ENCODE measurements around the gene NSMCE4A.
"Not testable (repeated sequence)": the region's sequence is repeated elsewhere in the genome, so short reads cannot be mapped to it uniquely, and the experiment has no call there.

NSMCE4A gene

DNA sequence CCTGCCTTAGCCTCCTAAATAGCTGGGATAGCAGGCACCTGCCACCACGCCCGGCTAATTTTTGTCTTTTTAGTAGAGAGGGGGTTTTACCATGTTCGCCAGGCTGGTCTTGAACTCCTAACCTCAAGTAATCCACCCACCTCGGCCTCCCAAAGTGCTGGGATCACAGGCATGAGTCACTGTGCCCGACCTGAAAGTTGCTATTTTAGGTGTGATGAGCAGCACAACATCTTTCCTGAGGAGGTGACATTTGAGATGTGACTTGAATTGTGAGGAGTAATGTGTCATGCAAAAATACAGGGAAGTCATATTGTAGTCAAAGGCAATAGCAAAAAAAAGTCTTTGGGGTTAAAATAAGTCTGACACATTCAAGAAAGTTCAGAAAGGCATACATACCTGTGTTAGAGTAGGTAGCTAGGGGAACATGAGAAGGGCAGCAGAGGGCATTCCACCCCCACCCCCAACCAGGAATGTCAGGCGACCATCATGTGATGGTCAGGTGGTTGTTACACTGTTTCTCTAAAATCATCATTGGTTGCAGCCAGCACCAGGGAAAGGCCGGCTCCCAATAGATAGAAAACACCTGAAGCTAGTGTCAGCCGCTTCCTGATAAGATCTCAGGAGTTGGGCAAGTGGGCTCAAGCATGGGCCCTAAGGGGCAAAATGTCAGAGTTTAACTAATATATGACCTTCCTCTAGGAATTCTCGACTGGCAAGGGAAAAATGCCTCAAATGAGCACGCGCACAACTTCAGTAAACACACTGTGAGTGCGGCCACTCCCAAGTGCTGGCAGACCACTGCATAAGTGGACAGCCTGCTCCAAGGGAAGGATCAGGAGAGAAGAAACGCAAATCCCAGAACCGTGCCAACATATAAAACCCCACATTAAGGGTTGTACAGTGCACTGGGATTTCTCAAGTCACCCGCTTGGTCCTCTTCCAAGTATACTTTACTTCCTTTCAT lies 13.6 kb upstream of the NSMCE4A start, which contains the start of gene TACC2:
Gene TACC2 (plus strand): TSS at position 803 of the 964 bp plus-strand sequence. CDS start 32,819 bp downstream, outside the sequence.
- no peak for DNase-seq (ENCODE audit: low read depth in 2 of 2)

GRCh38 chr10:121984463-121984862 lies 9.4 kb upstream of the NSMCE4A start:
- DNase-seq (ENCODE audit: low read depth in 2 of 2): no peak

DNA sequence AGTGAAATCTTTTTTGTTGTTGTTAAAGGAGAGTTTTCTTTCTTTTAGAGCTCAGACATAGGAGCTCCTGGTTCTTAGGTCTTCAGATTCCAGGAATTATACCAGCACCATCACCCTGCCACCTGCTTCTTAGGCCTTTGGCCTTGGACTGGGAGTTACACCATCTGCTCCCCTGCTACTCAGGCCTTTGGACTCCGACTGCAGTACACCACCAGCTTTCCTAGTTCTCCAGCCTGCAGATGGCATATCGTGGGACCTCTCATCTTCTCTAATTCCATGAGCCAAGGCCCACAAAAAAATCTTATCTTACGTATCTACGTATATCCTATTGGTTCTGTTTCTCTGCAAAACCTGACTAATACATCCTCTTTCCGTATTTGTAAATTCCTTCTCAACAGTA lies 8.8 kb upstream of the NSMCE4A start:
- no peak for DNase-seq (ENCODE audit: low read depth in 2 of 2)

DNA sequence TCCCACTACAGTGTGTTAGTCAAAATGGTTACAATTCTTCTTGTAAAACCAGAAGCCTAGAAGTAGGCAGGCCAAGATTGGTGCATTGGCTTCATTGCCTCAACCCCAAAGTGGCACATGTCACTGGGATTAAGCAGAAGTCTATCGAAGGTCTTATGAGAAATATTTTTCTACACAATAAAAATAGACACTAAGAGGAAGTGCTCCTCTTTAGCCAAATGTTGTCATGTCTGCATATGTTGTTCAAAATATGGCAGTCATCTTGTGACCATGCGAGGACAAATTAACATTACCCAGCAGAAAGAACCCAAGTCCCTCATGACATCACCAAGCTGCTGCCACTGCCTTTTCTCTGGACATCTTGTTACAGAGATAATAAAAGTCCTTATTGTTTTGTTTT lies 6.3 kb upstream of the NSMCE4A start:
- no peak for DNase-seq (ENCODE audit: low read depth in 2 of 2)

DNA sequence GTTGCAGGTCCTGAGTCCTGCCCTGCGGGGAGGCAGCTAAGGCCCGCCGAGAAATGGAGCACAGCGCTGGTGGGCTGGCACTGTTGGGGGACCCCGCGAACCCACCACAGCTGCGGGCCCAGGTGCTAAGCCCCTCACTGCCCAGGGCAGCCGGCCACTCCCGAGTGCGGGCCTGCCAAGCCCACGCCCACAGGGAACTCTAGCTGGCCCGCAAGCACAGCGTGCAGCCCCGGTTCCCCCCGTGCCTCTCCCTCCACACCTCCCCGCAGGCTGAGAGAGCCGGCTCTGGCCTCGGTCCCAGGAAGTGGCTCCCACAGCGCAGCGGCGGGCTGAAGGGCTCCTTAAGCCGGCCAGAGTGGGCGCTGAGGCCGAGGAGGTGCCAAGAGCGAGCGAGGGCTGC lies 3.5 kb upstream of the NSMCE4A start:
- DNase-seq (ENCODE audit: low read depth in 2 of 2): no peak

- DNase-seq (ENCODE audit: low read depth in 2 of 2): no peak
Measured at GRCh38 chr10:121976607-121977006, 1.6 kb upstream of the NSMCE4A start.

DNA sequence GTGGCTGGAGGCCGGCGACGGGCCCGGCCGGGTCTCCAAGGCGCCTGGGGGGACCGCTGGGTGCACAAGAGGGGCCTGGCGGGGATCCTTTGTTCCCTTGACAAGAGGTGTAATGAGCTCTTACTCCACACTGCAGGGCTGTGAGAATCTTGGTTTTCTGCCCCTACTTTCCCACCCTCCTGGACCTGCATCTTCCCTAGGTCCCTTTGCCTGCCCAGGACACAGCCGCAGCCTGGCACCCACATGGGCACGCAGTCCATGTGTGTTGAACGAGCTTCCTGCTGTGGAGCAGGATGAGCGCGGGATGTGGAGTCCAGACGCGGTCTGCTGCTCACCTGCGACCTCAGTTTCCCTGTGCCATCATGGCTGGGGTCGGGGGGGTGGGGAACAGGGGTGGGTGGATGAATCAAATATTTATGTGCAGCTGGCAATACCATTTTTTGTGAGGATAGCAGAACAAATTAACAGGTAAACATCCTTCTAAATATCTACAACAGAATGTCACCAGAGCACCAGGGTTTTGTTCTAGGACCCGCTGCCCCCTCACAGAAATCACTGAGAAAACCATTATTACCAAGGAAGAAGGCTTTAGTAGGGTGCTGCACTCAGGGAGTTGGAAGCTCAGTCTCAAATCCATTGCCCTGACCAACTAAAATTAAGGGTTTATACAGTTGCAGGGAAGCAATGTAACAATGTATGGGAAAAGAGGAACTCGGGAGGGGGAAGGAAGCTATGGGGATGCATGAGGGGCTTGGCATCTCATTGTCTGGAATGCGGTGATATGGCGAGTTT lies 474 bp upstream of the NSMCE4A start:
- DNase-seq (ENCODE audit: low read depth in 2 of 2): no peak

DNA sequence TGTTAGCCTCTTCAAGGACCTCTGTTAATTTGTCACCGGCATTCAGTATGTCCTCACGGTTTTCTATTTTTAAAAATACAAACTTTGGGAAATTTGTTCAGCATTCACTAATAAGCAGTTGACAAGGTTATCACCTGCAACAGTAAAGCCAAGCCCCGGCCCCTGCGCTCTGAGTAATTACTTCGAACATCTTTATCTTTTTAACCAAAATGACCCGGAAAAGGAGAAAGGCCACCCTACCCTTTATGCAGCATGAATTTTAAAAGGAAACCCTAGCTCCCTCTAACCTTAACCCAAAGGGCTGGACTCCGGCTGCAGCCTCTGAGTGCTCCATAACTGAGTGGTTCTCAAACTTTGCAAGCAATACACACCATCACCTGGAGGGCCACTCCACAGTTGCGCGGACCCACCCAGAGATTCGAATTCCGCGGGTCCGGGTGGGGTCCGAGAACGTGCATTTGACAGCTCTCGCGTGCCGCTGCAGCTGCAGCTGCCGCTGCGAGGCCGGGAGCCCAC lies 940 bp downstream of the NSMCE4A start:
- DNase-seq (ENCODE audit: low read depth in 2 of 2): no peak

- not testable (repeated sequence) for DNase-seq (ENCODE audit: low read depth in 2 of 2)
Measured at GRCh38 chr10:121969086-121969485, 5.9 kb downstream of the NSMCE4A start.

DNA sequence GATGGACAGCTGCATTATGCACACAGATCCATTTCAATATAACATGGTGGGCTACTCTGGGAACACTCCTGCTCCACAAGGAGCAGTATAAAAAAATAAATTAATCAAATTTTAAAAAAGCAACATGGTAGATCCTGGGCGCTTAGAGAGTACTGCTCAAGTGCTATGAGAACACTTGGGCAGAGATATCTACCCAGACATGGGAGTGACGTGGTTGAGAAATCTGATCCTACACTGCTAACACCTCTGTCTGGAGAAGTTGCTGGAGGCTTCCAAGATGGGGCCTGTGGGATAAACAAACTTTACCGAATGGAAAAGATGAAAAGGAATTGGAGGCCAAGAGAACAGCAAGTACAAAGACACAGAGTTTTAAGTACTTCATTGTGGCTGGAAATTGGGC lies 9.0 kb downstream of the NSMCE4A start:
- DNase-seq (ENCODE audit: low read depth in 2 of 2): no peak

- DNase-seq (ENCODE audit: low read depth in 2 of 2): no peak
Measured at GRCh38 chr10:121961456-121961855, 13.6 kb downstream of the NSMCE4A start.

GRCh38 chr10:121959671-121960070 lies 15.3 kb downstream of the NSMCE4A start:
- DNase-seq (ENCODE audit: low read depth in 2 of 2): no peak

DNA sequence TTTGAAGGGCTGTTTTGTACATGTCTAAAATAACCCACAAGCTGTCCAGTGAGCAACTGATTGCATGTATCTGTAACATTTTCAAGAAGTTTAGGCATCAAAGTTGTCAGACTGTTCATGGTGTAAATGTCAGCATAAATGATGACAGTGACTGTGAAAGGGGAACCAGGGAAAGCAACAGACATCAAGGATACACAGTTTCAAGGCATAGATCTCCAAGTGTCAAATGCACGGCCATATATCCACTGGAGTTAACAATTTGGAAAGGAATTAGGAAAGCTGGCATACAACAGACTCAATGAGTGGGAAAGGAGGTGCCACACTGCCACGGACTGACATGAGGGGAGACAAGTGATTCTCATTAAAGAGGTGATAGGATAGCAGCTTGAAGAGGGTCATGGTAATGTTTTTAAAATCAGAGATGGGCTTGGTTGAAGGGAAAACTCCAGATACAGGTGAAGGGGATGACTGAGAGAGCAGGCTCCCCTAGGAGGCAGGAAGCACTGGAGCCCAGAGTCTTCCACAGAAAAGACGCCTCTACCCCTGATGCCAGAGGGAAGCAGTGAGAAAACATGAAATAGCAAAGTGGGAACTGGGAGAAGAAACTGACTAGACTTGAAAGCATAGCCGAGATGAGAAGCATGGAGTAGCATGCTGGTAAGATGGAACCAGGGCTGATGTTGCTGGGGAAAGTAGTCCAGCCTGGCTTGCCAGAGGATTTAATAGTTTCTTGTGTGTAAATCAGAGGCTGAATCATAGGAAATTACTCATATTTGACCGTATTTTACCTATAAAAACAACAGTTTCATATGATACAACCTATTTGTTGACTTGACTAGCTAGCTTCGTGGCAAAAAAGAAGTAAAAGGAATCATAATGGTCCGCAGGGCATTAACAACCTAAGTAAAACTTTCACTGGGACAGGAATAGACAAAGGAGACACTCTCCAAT lies 18.6 kb downstream of the NSMCE4A start:
- DNase-seq (ENCODE audit: low read depth in 2 of 2): no peak

- DNase-seq (ENCODE audit: low read depth in 2 of 2): no peak
Measured at GRCh38 chr10:121952226-121952625, 22.8 kb downstream of the NSMCE4A start.

- DNase-seq (ENCODE audit: low read depth in 2 of 2): no peak
Measured at GRCh38 chr10:121949451-121949850, 25.6 kb downstream of the NSMCE4A start.

DNA sequence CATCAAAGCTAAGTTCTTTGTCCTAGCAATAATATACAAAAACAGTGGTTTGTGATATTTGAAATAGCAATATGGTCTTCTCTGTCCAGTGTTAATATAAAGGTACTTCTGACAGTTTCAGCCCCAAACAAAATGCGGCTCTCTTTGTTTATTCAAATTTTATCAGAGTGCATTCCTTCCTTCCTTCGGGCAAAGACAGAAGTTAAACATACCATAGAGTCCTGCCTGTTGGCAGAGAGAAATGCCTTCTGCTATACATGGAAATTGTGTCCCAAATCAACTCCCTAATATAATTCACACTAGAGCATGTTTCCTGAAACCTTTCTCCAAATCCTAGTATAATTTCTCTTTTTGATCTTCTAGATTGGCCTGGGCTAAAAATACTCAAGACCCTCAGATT lies 26.0 kb downstream of the NSMCE4A start:
- DNase-seq (ENCODE audit: low read depth in 2 of 2): no peak

DNA sequence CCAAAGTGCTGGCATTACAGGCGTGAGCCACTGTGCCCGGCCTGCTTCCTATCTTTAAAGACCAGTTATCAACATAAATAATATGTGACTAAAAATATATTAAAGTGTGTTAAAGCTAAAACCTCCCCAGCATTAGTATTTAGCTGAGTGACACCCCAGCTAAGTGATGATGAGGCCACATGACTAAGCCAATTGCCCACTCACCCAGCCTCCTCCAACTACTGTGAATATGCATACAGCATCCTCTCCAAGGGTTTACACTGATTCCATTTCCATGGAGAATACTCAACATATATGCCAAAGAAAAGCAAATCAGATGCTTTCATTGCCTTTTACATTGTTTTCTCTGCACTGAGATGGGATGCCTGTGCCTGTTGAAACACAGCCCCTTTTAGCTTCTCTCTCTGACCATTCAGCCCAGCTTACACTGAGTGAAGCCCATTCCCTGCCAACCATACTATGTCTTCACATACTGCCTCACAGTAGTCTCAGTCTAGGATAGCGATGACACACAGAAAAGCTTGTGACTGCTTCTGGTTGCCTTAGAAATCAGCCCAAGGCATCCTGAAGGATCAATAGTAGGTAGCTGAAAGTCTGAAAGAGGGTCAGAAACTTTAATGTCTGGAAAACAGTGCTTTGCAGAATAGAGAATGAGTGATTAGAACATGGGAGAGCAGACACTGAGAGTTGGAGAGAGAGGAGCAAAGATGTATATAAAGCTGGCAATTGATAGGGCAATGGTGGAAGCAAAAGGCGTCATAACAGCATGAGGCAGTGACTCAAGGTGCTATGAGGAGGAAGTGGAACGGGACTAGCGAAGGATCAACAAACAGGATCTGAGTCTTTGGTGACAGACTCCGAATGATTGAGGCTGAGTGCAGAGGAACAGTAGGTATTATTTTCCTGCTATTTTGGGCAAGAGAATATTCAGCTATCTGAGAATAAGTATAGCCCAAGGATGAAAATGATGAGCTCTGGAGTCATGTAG lies 27.4 kb downstream of the NSMCE4A start:
- DNase-seq (ENCODE audit: low read depth in 2 of 2): no peak

DNA sequence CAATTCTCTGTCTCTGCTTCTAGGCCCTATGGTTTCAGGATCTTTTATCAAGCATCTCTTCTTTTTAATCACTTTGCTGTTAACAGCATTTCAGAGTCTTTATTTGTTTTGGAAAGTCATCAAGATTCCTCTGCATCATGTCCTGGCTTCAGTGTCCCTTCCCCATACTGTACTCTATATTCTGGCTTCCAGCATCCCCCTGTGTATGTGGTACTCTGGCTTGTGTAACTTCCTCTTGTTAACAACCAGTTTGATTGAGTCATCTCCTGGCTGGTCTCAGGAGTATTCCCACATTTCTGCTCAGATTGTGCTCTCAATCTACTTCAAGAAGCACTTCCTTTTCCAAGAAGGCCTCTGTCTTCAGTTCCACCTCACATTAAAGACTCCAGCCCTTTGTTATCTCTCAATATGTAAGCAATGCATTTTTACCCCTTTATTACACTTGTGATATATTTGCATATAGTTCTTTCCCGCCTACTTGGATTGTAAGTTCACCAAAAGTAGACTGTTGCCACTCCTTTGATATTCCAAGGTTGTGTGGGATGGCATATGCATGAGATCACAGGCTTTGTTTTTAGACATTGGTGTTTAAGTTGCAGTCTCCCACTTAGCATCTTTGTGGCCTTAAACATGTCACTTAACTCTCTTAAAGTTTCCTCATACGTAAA lies 32.1 kb downstream of the NSMCE4A start:
- DNase-seq (ENCODE audit: low read depth in 2 of 2): peak; percentile 92

DNA sequence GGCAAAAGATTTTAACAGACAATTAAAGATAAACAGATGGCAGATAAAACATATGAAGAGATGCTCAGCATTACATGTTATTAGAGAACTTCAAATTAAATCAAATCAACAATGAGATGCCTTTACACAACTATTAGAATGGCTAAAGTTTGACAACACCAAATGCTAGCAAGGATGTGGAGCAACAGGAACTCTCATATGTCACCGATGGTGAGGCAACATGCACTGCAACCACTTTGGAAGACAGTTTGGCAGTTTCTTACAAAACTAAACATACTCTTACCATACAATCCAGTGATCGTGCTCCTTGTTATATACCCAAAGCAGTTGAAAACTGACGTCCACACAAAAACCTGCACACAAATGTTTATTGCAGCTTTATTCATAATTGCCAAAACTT lies 33.5 kb downstream of the NSMCE4A start:
- no peak for DNase-seq (ENCODE audit: low read depth in 2 of 2)

GRCh38 chr10:121936295-121936694 lies 38.7 kb downstream of the NSMCE4A start:
- no peak for DNase-seq (ENCODE audit: low read depth in 2 of 2)

Measured in fibroblast of skin of left quadriceps (primary cell).